NK-92 (cell line): ENCODE data around the gene STAC2.

Experiments used
- DNase-seq: peaks from one replicate; lab custom pipeline; 2025; ENCODE audit not compliant: unreplicated experiment; lab: John Stamatoyannopoulos, UW

STAC2 gene

GRCh38 chr17:39212195-39212810 is 13.4 kb downstream of the STAC2 start:
- no peak for DNase-seq

DNA sequence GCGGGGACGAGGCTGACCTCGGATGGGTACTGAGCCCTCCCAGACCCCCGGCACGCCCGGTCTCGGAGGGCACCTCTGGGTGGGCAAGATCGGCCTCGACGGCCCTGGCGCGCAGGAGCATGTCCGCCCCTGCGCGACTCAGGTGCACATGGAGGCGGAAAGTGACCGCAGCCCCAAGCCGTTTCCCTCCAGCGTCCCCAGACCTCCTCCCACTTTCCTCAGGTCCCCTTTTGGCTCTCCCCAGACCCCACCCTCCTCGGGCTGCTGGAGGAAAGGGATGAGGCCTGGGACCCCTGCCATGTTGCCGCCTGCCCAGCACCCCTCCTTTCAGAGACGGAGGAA is 15.7 kb downstream of the STAC2 start:
- DNase-seq: no peak

DNA sequence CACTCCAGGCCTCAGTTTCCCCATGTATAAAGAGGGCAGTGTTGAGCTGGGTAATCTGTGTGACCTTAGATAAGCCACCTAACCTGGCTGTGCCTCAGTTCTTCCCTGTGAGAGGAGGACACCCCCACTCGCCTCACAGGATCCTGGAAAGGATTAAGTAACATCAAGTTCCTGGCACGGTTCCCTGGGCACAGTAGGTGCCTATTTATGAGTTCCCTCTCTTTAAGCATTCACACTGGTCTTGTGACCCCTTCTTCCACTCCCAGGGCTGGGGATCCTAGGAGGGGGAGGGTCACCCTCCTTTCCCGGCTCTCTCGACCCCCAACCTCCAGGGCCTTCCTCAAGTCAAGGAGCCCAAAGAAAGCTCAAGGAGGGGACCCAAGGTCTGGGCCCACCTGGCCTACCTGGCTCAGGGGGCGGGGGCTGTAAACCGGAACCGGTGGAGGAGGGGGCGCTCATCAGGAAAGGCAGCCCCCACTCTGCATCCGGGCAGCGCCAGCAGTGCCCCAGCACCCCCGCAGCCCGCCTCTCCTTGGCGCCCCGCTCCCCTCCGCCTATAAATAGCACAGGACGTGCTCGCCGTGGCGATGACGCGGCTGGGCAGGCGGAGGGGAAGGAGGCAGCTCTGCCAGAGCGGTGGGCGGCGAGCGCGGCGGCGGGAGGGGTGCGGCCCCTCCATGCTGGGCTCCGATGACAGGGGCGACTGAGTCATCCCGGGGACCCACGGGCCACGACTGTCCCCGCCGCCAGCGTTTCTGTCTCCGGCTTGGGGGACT is 16.2 kb downstream of the STAC2 start:
- no peak for DNase-seq

DNA sequence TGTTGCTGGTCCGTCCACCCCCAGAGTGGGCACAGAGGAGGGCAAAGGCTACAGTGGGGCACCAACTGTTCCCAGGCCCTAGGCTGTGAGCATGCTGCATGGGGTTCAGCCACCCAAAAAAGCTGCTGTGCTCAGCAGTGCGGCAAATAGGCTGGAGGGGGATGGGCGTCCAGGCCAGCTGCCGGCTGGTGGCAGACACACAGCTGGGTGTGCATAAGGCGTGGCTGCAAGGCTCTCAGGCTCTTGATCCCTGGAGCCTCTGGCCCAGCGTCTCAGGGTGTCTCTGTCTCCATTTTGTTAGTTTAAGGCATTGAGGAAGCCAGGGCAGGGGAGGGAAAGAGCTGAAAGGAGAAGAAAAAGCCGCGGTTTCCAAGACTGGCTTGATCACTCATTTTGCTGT is 16.9 kb downstream of the STAC2 start:
- DNase-seq: no peak

GRCh38 chr17:39208136-39208535 is 17.6 kb downstream of the STAC2 start:
- no peak for DNase-seq

DNA sequence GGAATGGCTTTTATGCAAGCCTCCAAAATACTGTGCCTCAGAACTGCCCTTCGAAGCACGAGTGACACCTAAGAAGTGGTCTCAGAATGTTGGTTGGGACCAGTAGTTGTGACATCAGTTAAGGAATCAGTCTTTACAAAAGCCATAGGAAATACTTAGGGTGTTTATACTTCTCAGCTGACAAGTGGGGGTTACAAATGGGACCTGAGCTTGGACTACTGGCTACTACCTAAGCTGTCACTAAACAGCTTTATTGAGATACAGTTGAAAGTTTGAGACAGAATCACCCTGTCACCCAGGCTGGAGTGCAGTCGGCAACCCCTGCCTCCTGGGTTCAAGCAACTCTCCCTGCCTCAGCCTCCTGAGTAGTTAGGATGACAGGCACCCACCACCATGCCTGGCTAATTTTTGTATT is 20.6 kb downstream of the STAC2 start:
- no peak for DNase-seq

DNA sequence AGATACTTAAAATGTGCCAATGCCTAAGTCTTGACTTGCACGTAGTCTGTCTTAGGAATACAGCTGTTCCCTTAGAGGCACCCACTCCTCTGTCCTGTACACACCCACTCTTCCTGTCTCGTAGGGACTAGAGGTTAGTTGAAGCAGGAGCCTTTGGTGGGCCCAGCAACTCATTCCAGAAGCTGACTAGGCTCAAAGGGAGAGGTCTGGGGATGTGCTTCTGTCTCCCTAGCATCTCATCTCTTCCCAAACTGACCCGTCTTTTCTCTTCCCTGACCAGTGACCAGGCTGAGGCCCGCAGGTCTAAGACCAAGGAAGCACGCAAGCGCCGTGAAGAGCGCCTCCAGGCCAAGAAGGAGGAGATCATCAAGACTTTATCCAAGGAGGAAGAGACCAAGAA is 21.5 kb downstream of the STAC2 start:
- no peak for DNase-seq

DNA sequence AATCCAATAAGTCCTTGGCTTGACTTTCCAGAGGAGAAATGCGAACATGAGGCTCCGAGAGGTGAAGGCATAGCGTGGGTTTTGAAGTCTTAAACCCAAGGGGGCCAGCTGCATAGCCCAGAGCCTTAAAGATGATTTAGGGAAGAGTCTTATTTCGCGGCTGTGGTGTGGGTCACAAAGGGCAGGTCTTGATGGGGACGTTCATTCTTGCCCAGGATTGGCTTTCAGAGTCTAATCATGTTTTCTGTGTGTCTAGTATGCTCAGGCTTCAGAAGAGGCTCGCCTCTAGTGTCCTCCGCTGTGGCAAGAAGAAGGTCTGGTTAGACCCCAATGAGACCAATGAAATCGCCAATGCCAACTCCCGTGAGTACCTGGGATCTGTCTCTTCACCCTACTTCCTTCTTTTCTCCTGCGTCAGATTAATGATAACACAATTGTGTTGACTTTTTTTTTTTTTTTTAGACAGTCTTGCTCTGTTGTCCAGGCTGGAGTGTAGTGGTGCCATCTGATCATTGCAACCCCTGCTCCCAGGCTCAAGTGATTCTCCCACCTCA is 24.7 kb downstream of the STAC2 start:
- no peak for DNase-seq

GRCh38 chr17:39200070-39200879 is 25.5 kb downstream of the STAC2 start, which contains the start of gene RPL19:
Gene RPL19, plus strand, starts transcription at chr17:39200283. Its CDS starts 62 bp downstream, at chr17:39200345.
- DNase-seq: no peak

DNA sequence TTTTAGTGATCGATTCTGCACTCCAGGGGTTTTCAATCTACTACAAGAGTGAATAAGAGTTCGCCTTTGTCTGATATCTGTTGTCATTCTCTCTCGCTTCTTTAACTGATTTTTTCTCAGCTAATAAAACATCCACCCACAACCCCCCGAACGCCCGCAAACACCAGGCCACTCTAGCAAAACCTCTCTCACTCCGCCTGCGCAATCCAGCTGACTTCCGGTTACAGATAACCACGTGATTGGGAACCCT is 26.0 kb downstream of the STAC2 start:
- peak; percentile 16 for DNase-seq

DNA sequence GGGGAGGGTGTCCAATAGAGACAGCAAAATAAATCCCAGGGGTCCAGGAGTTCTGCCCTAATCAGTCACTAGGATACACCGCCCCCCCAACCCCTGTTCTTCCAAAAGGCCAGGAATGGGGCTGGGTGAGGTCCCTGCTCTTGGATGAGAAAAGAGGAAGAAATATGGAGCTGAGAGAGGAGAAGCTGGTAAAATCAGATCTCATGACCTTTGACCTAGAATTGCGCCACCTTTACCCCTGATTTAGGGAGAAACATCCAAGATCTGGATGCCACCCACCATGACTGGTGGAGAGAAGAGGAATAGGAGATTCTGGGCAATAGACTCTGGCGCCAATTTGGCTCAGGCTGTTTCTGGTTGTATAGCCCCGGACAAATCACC is 27.6 kb downstream of the STAC2 start:
- no peak for DNase-seq

- DNase-seq: no peak
Observed at GRCh38 chr17:39197380-39198185, 28.2 kb downstream of the STAC2 start, which contains the start of gene CACNB1. Gene CACNB1, minus strand, starts transcription at chr17:39197669. Its CDS starts 174 bp downstream, at chr17:39197495.

GRCh38 chr17:39196808-39197291 is 28.9 kb downstream of the STAC2 start:
- no peak for DNase-seq

DNA sequence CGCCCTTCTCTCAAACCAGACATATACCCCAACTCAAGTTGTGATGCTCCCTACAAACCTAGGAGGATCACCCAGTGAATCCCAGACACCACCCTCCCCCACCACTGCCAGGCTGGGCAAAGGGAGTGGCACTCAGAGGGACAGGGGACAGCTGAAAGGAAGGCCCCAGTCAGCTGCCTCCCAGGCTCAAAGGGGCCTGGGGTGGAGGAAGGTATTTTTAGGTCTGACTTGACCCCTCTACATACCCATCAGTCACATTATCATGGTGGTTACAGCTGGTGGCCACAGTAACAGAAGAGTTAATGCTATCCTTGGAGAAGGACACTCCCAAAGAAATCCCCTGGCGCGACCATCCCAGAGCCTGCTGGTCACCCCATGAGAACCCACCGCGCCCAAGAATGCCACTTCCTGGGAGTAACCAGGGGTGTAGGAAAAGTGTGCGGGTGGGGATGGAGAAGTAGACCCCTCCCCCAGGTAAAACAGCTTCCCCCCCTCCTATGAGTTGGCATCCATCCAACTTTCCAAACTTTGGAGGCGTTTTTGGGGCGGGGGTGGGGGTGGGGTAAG is 29.4 kb downstream of the STAC2 start:
- no peak for DNase-seq

DNA sequence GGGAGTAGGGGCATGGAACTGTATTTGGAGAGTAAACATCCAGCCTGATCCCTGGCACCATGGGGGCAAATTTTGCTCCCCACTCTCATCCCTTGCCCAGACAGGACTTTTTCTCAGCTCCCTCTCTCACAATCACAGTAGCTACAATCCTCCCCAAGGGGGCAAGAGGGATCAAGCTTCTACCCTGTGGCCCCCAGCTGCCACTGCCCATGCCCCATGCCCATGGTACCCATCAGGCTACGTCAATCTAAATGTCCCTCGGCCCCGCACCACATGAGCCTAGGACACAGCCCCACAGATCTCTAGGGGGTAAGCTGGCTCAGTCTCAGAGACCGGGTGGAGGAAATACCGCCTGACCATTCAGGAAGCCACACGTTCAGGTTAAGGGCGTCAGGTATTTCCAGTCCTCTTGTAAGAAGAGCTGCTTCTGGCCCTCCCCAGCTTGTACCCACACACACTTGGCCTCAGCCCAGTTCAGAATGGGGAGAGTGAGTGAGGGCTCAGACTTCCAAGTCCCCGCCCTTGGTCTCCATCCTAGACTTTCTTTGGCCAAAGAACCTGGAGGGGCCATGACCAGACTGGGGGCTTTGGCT is 30.1 kb downstream of the STAC2 start:
- DNase-seq: no peak

- no peak for DNase-seq
Observed at GRCh38 chr17:39194985-39195524, 30.7 kb downstream of the STAC2 start.

GRCh38 chr17:39194089-39194984 is 31.4 kb downstream of the STAC2 start:
- DNase-seq: no peak

DNA sequence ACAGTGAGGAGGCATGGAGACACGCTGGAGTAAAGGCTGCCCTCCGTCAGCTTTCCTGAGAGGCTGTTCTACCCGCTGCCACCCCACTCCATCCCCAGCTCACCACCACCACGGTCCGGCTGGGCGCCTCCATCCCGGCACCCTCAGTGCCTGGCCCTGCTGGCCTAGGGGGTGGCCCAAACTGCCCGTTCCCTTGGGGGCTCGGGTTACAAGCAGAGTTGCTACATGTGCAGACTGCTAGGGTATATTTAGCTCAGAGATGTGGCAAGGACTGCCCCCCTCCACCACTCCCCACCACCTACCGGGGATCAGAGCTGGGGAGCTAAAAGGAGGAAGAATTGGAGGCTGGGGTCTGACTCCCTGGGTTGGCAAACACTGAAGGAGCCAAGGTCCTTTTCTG is 32.4 kb downstream of the STAC2 start:
- DNase-seq: no peak

GRCh38 chr17:39192901-39193300 is 32.8 kb downstream of the STAC2 start:
- no peak for DNase-seq
